GM12878 (cell line): ENCODE results near the gene ARHGAP26. TPM values are rescaled to one million over a fixed set of nuclear protein-coding genes. Genes with fewer than 3 reads are reported as not detected.
A peak's percentile ranks its signal among the peaks of the same experiment; 100 is the strongest.

Experiments
- ATAC-seq: fragments of 200-7000 bp; cut with Tn5 transposase; 3 replicates; pipeline ENCODE4 v1.9.1; 2020; ENCODE audit warnings: mild to moderate bottlenecking, moderate library complexity
- BruUV-seq: library from RNA; stranded (reverse); fragments of 400-500 nt; replicated peaks from 2 replicates; lab custom pipeline; 2021; lab: Mats Ljungman, UMichigan
- CTCF ChIA-PET: fragments of 300-600 bp; sonication (Branson Sonifier 250); formaldehyde crosslinking; extraction: SDS; loops from one replicate; lab custom pipeline; 2021; ENCODE audit warnings: inconsistent platforms; lab: Yijun Ruan, JAX
- POLR2A ChIA-PET: fragments of 350-600 bp; formaldehyde crosslinking; extraction: SDS; loops from one replicate; lab custom pipeline; 2021; ENCODE audit warnings: inconsistent platforms; lab: Charles Lee
- RAD21 ChIA-PET: fragments of 300-600 bp; sonication (Branson Sonifier 250); formaldehyde crosslinking; loops from one replicate; lab custom pipeline; 2023; ENCODE audit warnings: antibody characterized with exemption; ENCODE audit not compliant: unreplicated experiment; lab: Charles Lee
- SMC1A ChIA-PET: fragments of 300-600 bp; sonication (Branson Sonifier 250); formaldehyde crosslinking; loops from one replicate; lab custom pipeline; 2023; ENCODE audit not compliant: unreplicated experiment, uncharacterized antibody; lab: Charles Lee
- DNase-seq: peaks from one replicate; pipeline ENCODE4 v3.0.0-alpha.2; 2011; ENCODE audit warnings: low read depth, low spot score
- FAIRE-seq: peaks from 3 replicates; lab custom pipeline; 2011; peaks lifted over from hg19 to GRCh38; lab: Jason Lieb, UNC
- H2AFZ ChIP-seq: 2 replicates; pipeline ENCODE4 v1.6.0; 2011; ENCODE audit warnings: low read depth, low read length, control low read depth; ENCODE audit not compliant: control insufficient read depth
- H3K27ac ChIP-seq: 2 replicates; pipeline ENCODE4 v1.5.1; 2011; ENCODE audit warnings: control low read depth; ENCODE audit not compliant: control insufficient read depth, insufficient read depth
- H3K27me3 ChIP-seq, 2 experiments: replicated peaks in 1 of 2; 2 replicates each; pipeline versions ENCODE4 v1.6.0 to v1.6.1; 2011; ENCODE audit warnings: low read length in 1 of 2; ENCODE audit not compliant: control insufficient read depth in 2 of 2, insufficient read depth in 2 of 2
- H3K36me3 ChIP-seq, 2 experiments: 2 replicates each; pipeline ENCODE4 v1.5.1; 2011; ENCODE audit warnings: low read length in 1 of 2; ENCODE audit not compliant: control insufficient read depth in 2 of 2, insufficient read depth in 2 of 2
- H3K4me1 ChIP-seq: 2 replicates; pipeline ENCODE4 v1.6.1; 2011; ENCODE audit warnings: mild to moderate bottlenecking, low read length, moderate library complexity, mixed read lengths; ENCODE audit not compliant: control insufficient read depth, insufficient read depth
- H3K4me2 ChIP-seq: 2 replicates; pipeline ENCODE4 v1.6.0; 2011; ENCODE audit warnings: control low read depth; ENCODE audit not compliant: control insufficient read depth, insufficient read depth
- H3K4me3 ChIP-seq: fragments of 200-600 bp; sonication (generic); 2 replicates; pipeline ENCODE4 v1.5.1; 2016
- H3K79me2 ChIP-seq: 2 replicates; pipeline ENCODE4 v1.6.0; 2011; ENCODE audit warnings: low read length; ENCODE audit not compliant: control insufficient read depth, insufficient read depth
- H3K9ac ChIP-seq: 2 replicates; pipeline ENCODE4 v1.8.0; 2011; ENCODE audit warnings: low read length, control low read depth, mixed read lengths; ENCODE audit not compliant: control insufficient read depth, insufficient read depth
- H3K9me3 ChIP-seq: replicated peaks from 3 replicates; pipeline ENCODE4 v1.5.1; 2011; ENCODE audit warnings: mild to moderate bottlenecking, low read length; ENCODE audit not compliant: control insufficient read depth, insufficient read depth
- H4K20me1 ChIP-seq: 2 replicates; pipeline ENCODE4 v1.6.0; 2011; ENCODE audit not compliant: control insufficient read depth, insufficient read depth
- BHLHE40 ChIP-seq, 2 experiments: fragments of 450-650 bp in 1 of 2; IDR thresholded peaks; 2 replicates each; pipeline ENCODE4 v1.6.1; 2011 to 2017; ENCODE audit warnings: low read depth in 2 of 2, borderline replicate concordance in 1 of 2, improper control_type of control experiment in 1 of 2, low read length in 1 of 2, mild to moderate bottlenecking in 1 of 2
- CREB1 ChIP-seq: IDR thresholded peaks from 2 replicates; pipeline ENCODE4 v1.6.1; 2012; ENCODE audit warnings: low read depth, mild to moderate bottlenecking, inconsistent platforms
- ETV6 ChIP-seq, 2 experiments: fragments of 450-650 bp in 1 of 2; IDR thresholded peaks in 1 of 2; conservative IDR thresholded peaks in 1 of 2; 2 replicates each; pipeline ENCODE4 v1.6.1; 2014; ENCODE audit warnings: antibody characterized with exemption in 1 of 2, borderline replicate concordance in 1 of 2, low read depth in 1 of 2, mild to moderate bottlenecking in 1 of 2, moderate library complexity in 1 of 2
- NFIC ChIP-seq: IDR thresholded peaks from 2 replicates; pipeline ENCODE4 v1.6.1; 2012; ENCODE audit warnings: low read depth, mild to moderate bottlenecking, inconsistent platforms, low read length, moderate library complexity
- NFYA ChIP-seq: IDR thresholded peaks from 2 replicates; pipeline ENCODE4 v1.6.1; 2011; ENCODE audit warnings: low read depth, mild to moderate bottlenecking, low read length, improper control_type of control experiment, borderline replicate concordance
- RELA ChIP-seq: fragments of 450-650 bp; IDR thresholded peaks from 2 replicates; pipeline ENCODE4 v1.8.0; 2014; ENCODE audit warnings: borderline replicate concordance; ENCODE audit not compliant: partially characterized antibody
- STAT3 ChIP-seq: IDR thresholded peaks from 2 replicates; pipeline ENCODE4 v1.6.1; 2011; ENCODE audit warnings: low read depth, low read length, improper control_type of control experiment
- TBL1XR1 ChIP-seq: IDR thresholded peaks from 2 replicates; pipeline ENCODE4 v1.6.1; 2012; ENCODE audit warnings: low read depth, low read length, improper control_type of control experiment
- ZNF592 ChIP-seq: fragments of 450-650 bp; IDR thresholded peaks from 2 replicates; pipeline ENCODE4 v1.6.1; 2017; ENCODE audit warnings: mild to moderate bottlenecking, moderate library complexity
- WGBS: methylation state at CpG from one replicate; pipeline ENCODE4 v1.1.6; 2016; ENCODE audit warnings: low lambda C conversion rate; ENCODE audit not compliant: insufficient replicate concordance, insufficient coverage; ENCODE audit errors: missing lambda C conversion rate; 5-methylcytosine and 5-hydroxymethylcytosine counted together
- in situ Hi-C: fragments of 300-500 bp; cut with MboI; formaldehyde crosslinking; loops from 9 replicates; pipeline ENCODE4 v1.14.3; 2018; ENCODE audit warnings: mixed read lengths
- intact Hi-C: fragments of 100-400 bp; cut with micrococcal nuclease; formaldehyde crosslinking; loops from one replicate; pipeline ENCODE4 v1.14.2; 2022; ENCODE audit not compliant: unreplicated experiment
- polyA plus RNA-seq, 11 experiments: library from polyadenylated mRNA; depleted of rRNA in 4 of 11; unstranded in 6 of 11; stranded (reverse) in 5 of 11; fragments of >200 nt; fragmentation: Nextera tagmentation in 4 of 11; fragmentation: Illumina TruSeq in 1 of 11; extraction: Ambion mirVana in 4 of 11; extraction: Trizol in 1 of 11; gene quantifications; 1 replicate in 1 of 11; 2 replicates in 10 of 11; pipeline versions ENCODE4 v1.2.1 to v1.2.3, GENCODE V29; 2011 to 2016; ENCODE audit warnings: inconsistent platforms in 2 of 11, missing spikeins in 2 of 11, low read depth in 1 of 11
- total RNA-seq, 4 experiments: library from RNA; depleted of rRNA in 3 of 4; stranded (reverse); fragments of >200 nt in 3 of 4; fragmentation: Illumina TruSeq in 1 of 4; extraction: Trizol in 1 of 4; gene quantifications; 2 replicates each; pipeline versions ENCODE4 v1.2.1 to v1.2.3, GENCODE V29; 2013 to 2021

ARHGAP26 gene
- total and polyA plus RNA-seq, 10 of the 15 experiments (the other 5 are each of a cell fraction or from before 2014, with no cell fraction given): 9.4 to 41.5 (median 19.3) TPM

GRCh38 chr5:143210576-143210975 is 440.4 kb downstream of the ARHGAP26 start:
- Histone ChIP-seq H3K79me2 (peaks cover 35% of the 10 kb centered on the region), H4K20me1 (no peaks in the 10 kb centered on the region), H2AFZ (no peak overlapping the region), H3K4me2 (no peak overlapping the region), H3K27me3 (no peaks in the 10 kb centered on the region), H3K9ac (no peak overlapping the region), H3K36me3 (peaks cover 0 to 5% of the 10 kb centered on the region in 2 experiments; a peak in 3 of 4 replicates), H3K4me3 (no peak overlapping the region), H3K9me3 (no peaks in the 10 kb centered on the region), H3K27ac (peak overlapping the region; percentile 28), H3K4me1 (peaks cover 73% of the 10 kb centered on the region)
- SMC1A ChIA-PET: interaction anchor here (1.0 to 11.0 kb wide), 11 partner anchors 16 to 212 kb away, joined by 3 to 423 read pairs (median 21); no protein-coding TSS in a partner anchor
- CTCF ChIA-PET: interaction anchor here (0.6 to 7.9 kb wide), 8 partner anchors 10 to 190 kb away, joined by 3 to 82 read pairs (median 8); no protein-coding TSS in a partner anchor
- RAD21 ChIA-PET: interaction anchor here (1.7 to 10.7 kb wide), 7 partner anchors 15 to 212 kb away, joined by 11 to 482 read pairs (median 44); partner anchors contain the start of gene NR3C1
- POLR2A ChIA-PET: interaction anchor here (0.8 to 7.5 kb wide), 6 partner anchors 9 to 212 kb away, joined by 3 to 114 read pairs (median 33); no protein-coding TSS in a partner anchor
- no peak for TF ChIP-seq NFYA
- no peak for TF ChIP-seq RELA
- no peak for TF ChIP-seq CREB1
- no peak for TF ChIP-seq TBL1XR1
- no peak for TF ChIP-seq NFIC
- no peak for TF ChIP-seq ZNF592
- no peak for TF ChIP-seq BHLHE40 (IDR thresholded peaks at IDR 0.05; ENCODE audit: borderline replicate concordance in 1 of 2, low read depth in 2 of 2, low read length in 1 of 2)
- TF ChIP-seq STAT3: no peak
- no peak for TF ChIP-seq ETV6 (conservative IDR thresholded peaks at IDR 0.05 in 1 of 2, IDR thresholded peaks at IDR 0.05 in 1 of 2; ENCODE audit: borderline replicate concordance in 1 of 2, low read depth in 1 of 2)
- FAIRE-seq: no peak
- ATAC-seq: no peak
- 99% methylated on average over 4 of the region's 4 CpGs for WGBS
- in situ Hi-C loops: no loop called here
- intact Hi-C loops: loop anchor here (5.0 kb wide), 1 partner anchor 77 kb away; no protein-coding TSS in a partner anchor
- no TSS peak for BruUV-seq
- no peak for DNase-seq
